ENCODE measurements around the gene CACNA1C.

DNA sequence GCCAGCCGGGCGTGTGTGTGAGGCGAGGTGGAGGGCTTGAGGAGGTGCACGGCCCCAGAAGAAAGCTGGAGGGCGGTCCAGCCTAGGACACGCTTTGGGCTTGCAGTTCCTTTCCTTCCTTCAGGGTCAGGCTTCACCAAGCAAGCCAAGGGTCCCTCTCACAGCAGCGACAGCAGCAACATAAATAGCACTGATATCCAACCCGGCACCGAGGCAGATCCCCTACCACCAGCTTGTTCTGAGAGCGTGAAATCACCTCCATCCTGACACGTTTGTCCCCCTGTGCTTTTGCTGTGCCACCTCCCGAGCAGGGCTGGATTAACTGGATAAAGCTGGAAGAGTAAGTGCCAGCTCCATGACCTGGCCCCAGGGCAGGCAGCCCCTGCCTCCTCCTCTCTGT lies 251.4 kb downstream of the CACNA1C start:
- TF ChIP-seq, protein P1, sequence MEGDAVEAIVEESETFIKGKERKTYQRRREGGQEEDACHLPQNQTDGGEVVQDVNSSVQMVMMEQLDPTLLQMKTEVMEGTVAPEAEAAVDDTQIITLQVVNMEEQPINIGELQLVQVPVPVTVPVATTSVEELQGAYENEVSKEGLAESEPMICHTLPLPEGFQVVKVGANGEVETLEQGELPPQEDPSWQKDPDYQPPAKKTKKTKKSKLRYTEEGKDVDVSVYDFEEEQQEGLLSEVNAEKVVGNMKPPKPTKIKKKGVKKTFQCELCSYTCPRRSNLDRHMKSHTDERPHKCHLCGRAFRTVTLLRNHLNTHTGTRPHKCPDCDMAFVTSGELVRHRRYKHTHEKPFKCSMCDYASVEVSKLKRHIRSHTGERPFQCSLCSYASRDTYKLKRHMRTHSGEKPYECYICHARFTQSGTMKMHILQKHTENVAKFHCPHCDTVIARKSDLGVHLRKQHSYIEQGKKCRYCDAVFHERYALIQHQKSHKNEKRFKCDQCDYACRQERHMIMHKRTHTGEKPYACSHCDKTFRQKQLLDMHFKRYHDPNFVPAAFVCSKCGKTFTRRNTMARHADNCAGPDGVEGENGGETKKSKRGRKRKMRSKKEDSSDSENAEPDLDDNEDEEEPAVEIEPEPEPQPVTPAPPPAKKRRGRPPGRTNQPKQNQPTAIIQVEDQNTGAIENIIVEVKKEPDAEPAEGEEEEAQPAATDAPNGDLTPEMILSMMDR (IDR thresholded peaks at IDR 0.05), result no peak
- TF ChIP-seq EP300 (IDR thresholded peaks at IDR 0.05) (no peak), POLR2A (IDR thresholded peaks at IDR 0.05; ENCODE audit: low read depth) (no peak), POLR2AphosphoS5 (IDR thresholded peaks at IDR 0.05) (no peak)
